ENCODE data around the gene ELMO2.

The ELMO2 gene

GRCh38 chr20:46366826-46367225, 39.6 kb downstream of the ELMO2 start:
- DNase-seq (ENCODE audit: low read depth): no peak

GRCh38 chr20:46365487-46366220, 40.8 kb downstream of the ELMO2 start:
- no peak for DNase-seq (ENCODE audit: low read depth)

- no peak for DNase-seq (ENCODE audit: low read depth)
Measured at GRCh38 chr20:46364670-46365486, 41.5 kb downstream of the ELMO2 start.

- peak; percentile 85 for DNase-seq (ENCODE audit: low read depth)
Measured at GRCh38 chr20:46363874-46364669, 42.3 kb downstream of the ELMO2 start.

GRCh38 chr20:46362921-46363867, 43.2 kb downstream of the ELMO2 start:
- no peak for DNase-seq (ENCODE audit: low read depth)

GRCh38 chr20:46361811-46362210, 44.6 kb downstream of the ELMO2 start:
- no peak for DNase-seq (ENCODE audit: low read depth)

GRCh38 chr20:46361381-46361780, 45.0 kb downstream of the ELMO2 start:
- no peak for DNase-seq (ENCODE audit: low read depth)

GRCh38 chr20:46359233-46359751, 47.1 kb downstream of the ELMO2 start:
- DNase-seq (ENCODE audit: low read depth): peak; percentile 47

- DNase-seq (ENCODE audit: low read depth): no peak
Measured at GRCh38 chr20:46358346-46359058, 47.9 kb downstream of the ELMO2 start.

- no peak for DNase-seq (ENCODE audit: low read depth)
Measured at GRCh38 chr20:46357030-46357514, 49.3 kb downstream of the ELMO2 start.

- DNase-seq (ENCODE audit: low read depth): no peak
Measured at GRCh38 chr20:46356195-46357029, 50.0 kb downstream of the ELMO2 start.

- no peak for DNase-seq (ENCODE audit: low read depth)
Measured at GRCh38 chr20:46355778-46356177, 50.6 kb downstream of the ELMO2 start.

- no peak for DNase-seq (ENCODE audit: low read depth)
Measured at GRCh38 chr20:46354920-46355654, 51.3 kb downstream of the ELMO2 start.

GRCh38 chr20:46354207-46354555, 52.2 kb downstream of the ELMO2 start:
- DNase-seq (ENCODE audit: low read depth): no peak

GRCh38 chr20:46353500-46354206, 52.8 kb downstream of the ELMO2 start:
- no peak for DNase-seq (ENCODE audit: low read depth)

- no peak for DNase-seq (ENCODE audit: low read depth)
Measured at GRCh38 chr20:46352370-46352938, 54.0 kb downstream of the ELMO2 start.

- DNase-seq (ENCODE audit: low read depth): no peak
Measured at GRCh38 chr20:46351357-46352058, 54.9 kb downstream of the ELMO2 start.
